ENCODE data around the gene IMMP2L. TPM values are rescaled to one million over a fixed set of nuclear protein-coding genes. Genes with fewer than 3 reads are reported as not detected.

Gene IMMP2L
- polyA plus RNA-seq, 1 of the 3 experiments (the other 2 are of a cell fraction), result 10.7 TPM

- TF ChIP-seq USF2 (IDR thresholded peaks at IDR 0.05; ENCODE audit: borderline replicate concordance, low read depth, low read length), result no peak
- no peak for TF ChIP-seq SMC3 (IDR thresholded peaks at IDR 0.05; ENCODE audit: low read depth, low read length)
- TF ChIP-seq NFIC (IDR thresholded peaks at IDR 0.05; ENCODE audit: borderline replicate concordance), result no peak
Measured at GRCh38 chr7:111027396-111027795, 534.9 kb downstream of the IMMP2L start (continued).

DNA sequence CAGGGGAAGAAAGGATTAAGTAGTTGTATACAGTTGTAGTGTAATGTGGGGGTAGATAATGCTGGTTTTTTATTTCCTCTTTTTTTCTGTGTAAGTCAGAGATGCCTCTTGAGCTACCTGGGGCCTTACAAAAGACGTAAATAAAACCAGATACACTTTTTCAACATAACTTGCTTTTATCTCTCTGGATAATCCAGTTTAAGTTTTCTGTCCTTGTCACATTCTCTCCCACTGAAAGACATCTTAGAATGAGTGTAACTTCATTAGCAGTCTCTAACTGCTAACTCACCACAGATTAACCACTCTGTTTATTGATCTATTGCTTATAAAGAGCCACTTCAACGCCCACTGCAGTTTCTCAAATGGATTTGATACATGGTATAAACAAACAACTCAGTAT, 535.5 kb downstream of the IMMP2L start:
- Histone ChIP-seq H3K4me3 (ENCODE audit: low read depth in 2 of 2, low read length in 1 of 2) (no peak overlapping the region), H3K9me3 (no peaks in the 10 kb centered on the region), H3K79me2 (ENCODE audit: insufficient read depth) (no peaks in the 10 kb centered on the region), H3F3A (replicated peaks; ENCODE audit: insufficient read depth) (peaks cover 18% of the 10 kb centered on the region), H3K4me1 (ENCODE audit: control insufficient read depth in 1 of 2, insufficient read depth in 2 of 2, low read depth in 1 of 2, low read length in 1 of 2) (peaks cover 9 to 21% of the 10 kb centered on the region in 2 experiments), H3K4me2 (no peak overlapping the region), H2AFZ (ENCODE audit: low read depth) (no peak overlapping the region), H4K20me1 (ENCODE audit: insufficient read depth) (no peaks in the 10 kb centered on the region), H3K9me2 (no peaks in the 10 kb centered on the region), H3K9ac (no peak overlapping the region), H3K36me3 (replicated peaks in 1 of 2; ENCODE audit: control insufficient read depth in 1 of 2, insufficient read depth in 2 of 2, low read length in 1 of 2) (no peaks in the 10 kb centered on the region), H3K27me3 (ENCODE audit: insufficient read depth) (no peaks in the 10 kb centered on the region), H3K27ac (ENCODE audit: low read depth in 2 of 2, low read length in 1 of 2) (no peak overlapping the region)
- no peak for DNase-seq
- WGBS (ENCODE audit: low lambda C conversion rate), result 86% methylated on average over 2 of the region's 2 CpGs
- TF ChIP-seq FOXJ3 (CRISPR knock-in tag; IDR thresholded peaks at IDR 0.05) (no peak), SIN3A (IDR thresholded peaks at IDR 0.05; ENCODE audit: borderline replicate concordance, low read depth, low read length) (no peak), PBX3 (IDR thresholded peaks at IDR 0.05) (no peak), RFX5 (IDR thresholded peaks at IDR 0.05; ENCODE audit: low read length) (no peak), TAF1 (IDR thresholded peaks at IDR 0.05; ENCODE audit: borderline replicate concordance, low read depth, low read length) (no peak), USF1 (IDR thresholded peaks at IDR 0.05; ENCODE audit: borderline replicate concordance, low read depth) (no peak), FOSL2 (IDR thresholded peaks at IDR 0.05; ENCODE audit: borderline replicate concordance, low read depth) (no peak)
- CTCF ChIA-PET, result no interaction called here
- POLR2A ChIA-PET, result no interaction called here

- peaks cover 9 to 21% of the 10 kb centered on the region in 2 experiments for H3K4me1 ChIP-seq (ENCODE audit: control insufficient read depth in 1 of 2, insufficient read depth in 2 of 2, low read depth in 1 of 2, low read length in 1 of 2)
- CTCF ChIA-PET, result no interaction called here
- no peaks in the 10 kb centered on the region for H3K27me3 ChIP-seq (ENCODE audit: insufficient read depth)
- no peak overlapping the region for H2AFZ ChIP-seq (ENCODE audit: low read depth)
- H3K4me3 ChIP-seq (ENCODE audit: low read depth in 2 of 2, low read length in 1 of 2), result no peak overlapping the region
- DNase-seq, result no peak
- H3K9me2 ChIP-seq, result no peaks in the 10 kb centered on the region
- no peak for TF ChIP-seq NRF1 (IDR thresholded peaks at IDR 0.05; ENCODE audit: low read depth, low read length)
- no peak for TF ChIP-seq RXRA (IDR thresholded peaks at IDR 0.05; ENCODE audit: borderline replicate concordance, low read depth)
- TF ChIP-seq TCF12 (IDR thresholded peaks at IDR 0.05), result no peak
- no peak for TF ChIP-seq RCOR1 (IDR thresholded peaks at IDR 0.05; ENCODE audit: low read length)
- no peak for TF ChIP-seq MAX (IDR thresholded peaks at IDR 0.05; ENCODE audit: low read depth)
- no peak for TF ChIP-seq SIN3A (IDR thresholded peaks at IDR 0.05; ENCODE audit: borderline replicate concordance, low read depth, low read length)
- TF ChIP-seq GABPA (IDR thresholded peaks at IDR 0.05; ENCODE audit: low read depth), result no peak
- TF ChIP-seq USF1 (IDR thresholded peaks at IDR 0.05; ENCODE audit: borderline replicate concordance, low read depth), result no peak
- TF ChIP-seq NFIC (IDR thresholded peaks at IDR 0.05; ENCODE audit: borderline replicate concordance), result no peak
- TF ChIP-seq ELF1 (IDR thresholded peaks at IDR 0.05), result no peak
- TF ChIP-seq IRF3 (IDR thresholded peaks at IDR 0.05; ENCODE audit: low read depth, low read length), result no peak
- no peak for TF ChIP-seq TEAD4 (IDR thresholded peaks at IDR 0.05; ENCODE audit: borderline replicate concordance, insufficient read depth)
- no peak for TF ChIP-seq MEF2A (IDR thresholded peaks at IDR 0.05; ENCODE audit: borderline replicate concordance, low read depth)
- no peak for TF ChIP-seq SMC3 (IDR thresholded peaks at IDR 0.05; ENCODE audit: low read depth, low read length)
- no peak for TF ChIP-seq CHD2 (IDR thresholded peaks at IDR 0.05; ENCODE audit: low read length, partially characterized antibody)
- no peaks in the 10 kb centered on the region for H3K36me3 ChIP-seq (replicated peaks in 1 of 2; ENCODE audit: control insufficient read depth in 1 of 2, insufficient read depth in 2 of 2, low read length in 1 of 2)
- POLR2A ChIA-PET, result no interaction called here
- no peak overlapping the region for H3K4me2 ChIP-seq
- 94% methylated on average over 4 of the region's 4 CpGs for WGBS (ENCODE audit: low lambda C conversion rate)
- H3K9ac ChIP-seq, result no peak overlapping the region
- H4K20me1 ChIP-seq (ENCODE audit: insufficient read depth), result no peaks in the 10 kb centered on the region
- no peaks in the 10 kb centered on the region for H3K79me2 ChIP-seq (ENCODE audit: insufficient read depth)
- H3K27ac ChIP-seq (ENCODE audit: low read depth in 2 of 2, low read length in 1 of 2), result no peak overlapping the region
- no peaks in the 10 kb centered on the region for H3K9me3 ChIP-seq
- peaks cover 18% of the 10 kb centered on the region for H3F3A ChIP-seq (replicated peaks; ENCODE audit: insufficient read depth)
Measured at GRCh38 chr7:111026343-111026742, 535.9 kb downstream of the IMMP2L start.

Data from SK-N-SH (cell line).